PFSK-1 (cell line): Measurements from ENCODE around the gene AP4M1.

Experiments
- POLR2AphosphoS5 ChIP-seq: IDR thresholded peaks from 2 replicates; pipeline ENCODE4 v1.6.1; 2012; ENCODE audit warnings: low read depth, mild to moderate bottlenecking, control low read depth, low read length, moderate library complexity
- REST ChIP-seq, 2 experiments: IDR thresholded peaks; 2 replicates each; pipeline versions ENCODE4 v1.6.1 to v1.8.0; 2011 to 2012; ENCODE audit warnings: low read depth in 2 of 2, low read length in 2 of 2, control low read depth in 1 of 2, inconsistent platforms in 1 of 2, mild to moderate bottlenecking in 1 of 2, moderate library complexity in 1 of 2; ENCODE audit not compliant: insufficient read depth in 1 of 2
- TAF1 ChIP-seq: IDR thresholded peaks from 2 replicates; pipeline ENCODE4 v1.6.1; 2012; ENCODE audit warnings: low read length, control low read depth, borderline replicate concordance; ENCODE audit not compliant: insufficient read depth

- TF ChIP-seq TAF1 (no peak), POLR2AphosphoS5 (no peak), REST (IDR thresholded peaks at IDR 0.05; ENCODE audit: insufficient read depth in 1 of 2, low read depth in 2 of 2, low read length in 2 of 2) (no peak)
Observed at GRCh38 chr7:100079024-100079560, 22.4 kb upstream of the AP4M1 start.
